SK-N-MC (cell line): ENCODE results near the gene ATP2B2.

Experiments
- FOXP2 ChIP-seq: optimal IDR thresholded peaks from 2 replicates; pipeline ENCODE3; 2011; ENCODE audit warnings: mild to moderate bottlenecking, moderate library complexity; ENCODE audit not compliant: insufficient read depth; ENCODE audit errors: extremely low read length, control extremely low read depth
- POLR2AphosphoS5 ChIP-seq: IDR thresholded peaks from 2 replicates; pipeline ENCODE4 v1.6.1; 2012; ENCODE audit warnings: mild to moderate bottlenecking, low read depth, low read length, borderline replicate concordance

DNA sequence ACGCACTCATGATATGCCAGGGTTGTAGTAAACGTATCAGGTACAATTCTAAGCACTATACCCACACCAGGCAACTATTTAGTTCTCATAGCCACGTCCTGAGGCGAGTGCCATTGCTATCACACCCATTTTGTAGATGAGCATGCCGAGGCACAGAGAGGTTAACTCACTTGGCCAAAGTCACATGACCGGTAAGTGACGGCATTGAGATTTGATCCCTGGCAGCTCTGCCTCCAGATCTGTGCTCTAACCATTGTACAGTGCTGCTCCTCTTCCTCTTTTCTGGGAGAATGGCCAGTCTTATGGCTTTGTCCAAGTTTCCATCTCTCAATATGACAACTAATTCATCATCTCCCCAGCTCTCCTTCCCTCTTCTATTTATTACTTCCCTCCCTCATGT is 18.9 kb upstream of the ATP2B2 start:
- TF ChIP-seq POLR2AphosphoS5 (no peak), FOXP2 (no peak)
